ENCODE measurements around the gene CATSPER1. TPM values are rescaled to one million over a fixed set of nuclear protein-coding genes. Genes with fewer than 3 reads are reported as not detected.

The CATSPER1 gene
- total and polyA plus RNA-seq, 11 donors, result 0.12 to 0.91 (median 0.35) TPM; not detected in 8

- H3K4me1 ChIP-seq, result peaks cover 0 to 53% (median 33%) of the 10 kb centered on the region in 12 donors
- H3K36me3 ChIP-seq, result peaks cover 0 to 69% (median 59%) of the 10 kb centered on the region in 9 donors
- DNase-seq (no peak), ATAC-seq (no peak)
- H3K4me3 ChIP-seq, result no peak overlapping the region
- intact Hi-C loops (cut with DNase I), result loop anchor here in 4 of 10 donors (1.0 to 5.0 kb wide), 3 partner anchors 15 to 65 kb away; partner anchors contain the start of gene SF3B2 (in 2 of the 4)
- TF ChIP-seq CTCF (IDR thresholded peaks at IDR 0.05), result no peak
- WGBS, 4 donors, result 85 to 99% (median 96%) methylated on average over 4 of the region's 4 CpGs
- H3K27ac ChIP-seq, result peak overlapping the region in 10 of 12 donors; percentile 95 to 100 (median 100)
- H3K9me3 ChIP-seq, result no peaks in the 10 kb centered on the region
- H3K27me3 ChIP-seq, result no peaks in the 10 kb centered on the region
These were observed 41.4 kb upstream of the CATSPER1 start for GRCh38 chr11:66067640-66068039.

GRCh38 chr11:66066751-66067150 is 40.5 kb upstream of the CATSPER1 start:
- DNase-seq (no peak), ATAC-seq (no peak)
- peak overlapping the region in 2 of 12 donors; percentile 7 to 69 for H3K27ac ChIP-seq
- H3K4me1 ChIP-seq, result peaks cover 0 to 44% (median 29%) of the 10 kb centered on the region in 12 donors
- WGBS, 4 donors, result 81 to 89% (median 87%) methylated on average over 3 of the region's 3 CpGs
- peaks cover 0 to 74% (median 66%) of the 10 kb centered on the region in 9 donors for H3K36me3 ChIP-seq
- intact Hi-C loops (cut with DNase I), result loop anchor here in 2 of 10 donors (5.0 kb wide), 1 partner anchor 66 kb away; no protein-coding TSS in a partner anchor
- TF ChIP-seq POLR2A (IDR thresholded peaks at IDR 0.05), result no peak
- TF ChIP-seq CTCF (IDR thresholded peaks at IDR 0.05), result no peak
- no peaks in the 10 kb centered on the region for H3K27me3 ChIP-seq
- H3K4me3 ChIP-seq, result no peak overlapping the region
- no peaks in the 10 kb centered on the region for H3K9me3 ChIP-seq

- H3K36me3 ChIP-seq, result peaks cover 0 to 96% (median 88%) of the 10 kb centered on the region in 9 donors
- H3K9me3 ChIP-seq, result no peaks in the 10 kb centered on the region
- DNase-seq (no peak), ATAC-seq (no peak)
- H3K27ac ChIP-seq, result no peak overlapping the region
- H3K4me1 ChIP-seq, result peaks cover 0 to 37% (median 19%) of the 10 kb centered on the region in 12 donors
- TF ChIP-seq CTCF (IDR thresholded peaks at IDR 0.05) (no peak), POLR2A (IDR thresholded peaks at IDR 0.05) (no peak)
- intact Hi-C loops (cut with DNase I), result no loop called here
- H3K4me3 ChIP-seq, result no peak overlapping the region
- WGBS, 4 donors, result 95 to 100% (median 99%) methylated on average over 1 of the region's 1 CpG
- H3K27me3 ChIP-seq, result no peaks in the 10 kb centered on the region
These were observed 38.3 kb upstream of the CATSPER1 start for GRCh38 chr11:66064571-66064970.

GRCh38 chr11:66063900-66064299 is 37.6 kb upstream of the CATSPER1 start:
- Histone ChIP-seq H3K27me3 (no peaks in the 10 kb centered on the region), H3K4me3 (no peak overlapping the region), H3K27ac (no peak overlapping the region), H3K9me3 (no peaks in the 10 kb centered on the region), H3K4me1 (peaks cover 0 to 31% (median 13%) of the 10 kb centered on the region in 12 donors), H3K36me3 (peaks cover 0 to 100% (median 95%) of the 10 kb centered on the region in 9 donors)
- 90 to 100% (median 97%) methylated on average over 2 of the region's 2 CpGs for WGBS, 4 donors
- intact Hi-C loops (cut with DNase I), result no loop called here
- no peak for ATAC-seq
- TF ChIP-seq POLR2A (IDR thresholded peaks at IDR 0.05) (no peak), CTCF (IDR thresholded peaks at IDR 0.05) (no peak)
- DNase-seq, result no peak
